Measurements from ENCODE around the gene ESRRB. TPM values are rescaled to one million over a fixed set of nuclear protein-coding genes. Genes with fewer than 3 reads are reported as not detected.

Gene ESRRB
- total RNA-seq, 4 donors from 2014 or later = 0.27 TPM; not detected in 3

DNA sequence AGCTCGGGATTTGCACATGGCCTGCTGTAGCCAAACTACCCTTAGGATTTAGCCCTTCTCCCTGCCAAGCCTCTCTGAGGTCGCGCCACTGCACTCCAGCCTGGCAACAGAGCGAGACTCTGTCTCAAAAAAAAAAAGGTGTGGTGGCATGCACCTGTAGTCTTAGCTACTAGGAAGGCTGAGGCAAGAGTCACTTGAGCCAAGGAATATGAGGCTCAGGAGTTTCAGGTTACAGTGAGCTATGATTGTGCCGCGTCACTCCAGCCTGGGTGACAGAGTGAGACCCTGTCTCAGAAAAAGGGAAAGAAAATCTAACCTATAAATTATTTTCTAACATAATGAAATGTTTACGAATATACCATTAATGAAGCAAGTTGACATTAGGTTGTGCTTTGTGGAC is 29.7 kb downstream of the ESRRB start:
- H3K4me1 ChIP-seq = no peaks in the 10 kb centered on the region
- 79% methylated on average over 6 to 7 of the region's 7 CpGs for WGBS, 2 donors (ENCODE audit: low coverage in 1 of 2)
- TF ChIP-seq POLR2AphosphoS5 (IDR thresholded peaks at IDR 0.05) (no peak), EP300 (IDR thresholded peaks at IDR 0.05; ENCODE audit: low read depth) (no peak), POLR2A (IDR thresholded peaks at IDR 0.05) (no peak), CTCF (IDR thresholded peaks at IDR 0.05) (no peak)

DNA sequence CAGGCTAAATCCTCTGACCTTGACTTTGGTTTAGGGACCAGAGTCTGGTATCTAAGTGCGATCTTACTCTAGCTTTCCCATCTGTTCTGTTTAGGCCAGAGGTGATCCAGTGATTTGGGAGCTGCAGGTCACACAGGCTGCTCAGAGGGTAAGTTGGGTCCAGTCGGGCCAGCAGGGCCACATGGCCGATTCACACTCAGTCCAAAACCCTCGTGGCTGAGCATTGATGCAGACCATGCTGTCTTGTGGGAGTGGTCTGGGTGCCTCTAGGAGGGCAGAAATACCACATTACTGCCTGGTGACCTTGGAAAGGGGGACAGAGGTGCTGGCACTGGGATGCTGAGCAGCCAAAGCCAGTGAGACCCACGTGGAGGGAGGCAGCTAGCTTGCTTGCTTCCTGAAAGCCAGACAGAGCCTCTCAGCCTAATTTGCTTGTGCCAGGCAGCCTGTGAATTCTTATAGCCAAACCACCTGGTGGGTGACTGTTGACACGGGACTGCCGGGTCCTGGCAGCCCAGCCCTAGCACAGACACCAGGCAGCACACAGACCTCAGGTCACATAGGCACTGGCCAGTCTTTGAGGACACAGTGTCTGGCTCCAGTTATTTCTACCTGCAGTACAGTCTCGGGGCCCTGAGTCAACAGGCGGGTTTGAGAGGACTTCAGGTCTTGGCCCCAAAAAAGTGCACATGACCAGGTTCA is 31.7 kb downstream of the ESRRB start:
- no peaks in the 10 kb centered on the region for H3K9me3 ChIP-seq
- in situ Hi-C loops (cut with MboI; ENCODE audit: low pct_ligation_motif_present in 1 of 4, low pct_unique_long_range_greater_than_20kb in 1 of 4, low sequenced_read_pairs in 3 of 4) (no loop called here), intact Hi-C loops (cut with DNase I; ENCODE audit: low total_unique reads) (no loop called here)
- no peaks in the 10 kb centered on the region for H3K36me3 ChIP-seq
- no peak overlapping the region for H3K4me3 ChIP-seq
- peaks cover 2% of the 10 kb centered on the region for H3K27me3 ChIP-seq
- DNase-seq = no peak
- no peaks in the 10 kb centered on the region for H3K4me1 ChIP-seq
- no peak for TF ChIP-seq EP300 (IDR thresholded peaks at IDR 0.05; ENCODE audit: low read depth)
- no peak for TF ChIP-seq CTCF (IDR thresholded peaks at IDR 0.05)
- no peak for TF ChIP-seq POLR2AphosphoS5 (IDR thresholded peaks at IDR 0.05)
- no peak for TF ChIP-seq POLR2A (IDR thresholded peaks at IDR 0.05)
- no peak overlapping the region for H3K27ac ChIP-seq
- WGBS, 2 donors (ENCODE audit: low coverage in 1 of 2) = 63 to 100% methylated on average over 2 to 9 of the region's 9 CpGs

More for the DNA sequence above, 29.7 kb downstream of the ESRRB start:
- no peaks in the 10 kb centered on the region for H3K27me3 ChIP-seq
- H3K9me3 ChIP-seq = no peaks in the 10 kb centered on the region
- H3K4me3 ChIP-seq = no peak overlapping the region
- intact Hi-C loops (cut with DNase I; ENCODE audit: low total_unique reads) = no loop called here
- H3K27ac ChIP-seq = no peak overlapping the region
- no peaks in the 10 kb centered on the region for H3K36me3 ChIP-seq
- no peak for DNase-seq
- in situ Hi-C loops (cut with MboI; ENCODE audit: low pct_ligation_motif_present in 1 of 4, low pct_unique_long_range_greater_than_20kb in 1 of 4, low sequenced_read_pairs in 3 of 4) = no loop called here

DNA sequence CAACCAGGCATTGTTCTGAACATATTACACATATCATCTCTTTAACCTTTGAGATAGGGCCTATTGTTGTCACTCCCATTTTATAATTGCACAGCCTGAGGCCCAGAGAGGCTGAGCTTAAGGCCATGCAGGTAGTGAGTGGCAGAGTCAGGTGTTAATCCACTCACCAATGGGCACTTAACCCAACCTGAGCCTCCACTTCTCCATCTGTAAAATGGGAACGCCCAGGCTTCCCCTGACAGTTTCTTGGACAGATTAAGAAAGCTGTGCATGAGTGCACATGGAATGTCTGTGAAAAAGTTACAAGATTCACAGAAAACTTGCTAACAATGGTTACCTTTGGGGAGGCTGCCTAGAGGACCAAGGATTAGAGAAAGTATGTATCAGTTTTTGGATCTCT is 32.9 kb downstream of the ESRRB start:
- WGBS, 2 donors (ENCODE audit: low coverage in 1 of 2) = 86% methylated on average over 1 of the region's 1 CpG; no CpG with 5 or more reads in 1 of the 2 donors
- Histone ChIP-seq H3K4me3 (no peak overlapping the region), H3K27ac (no peak overlapping the region), H3K9me3 (no peaks in the 10 kb centered on the region), H3K4me1 (no peaks in the 10 kb centered on the region), H3K27me3 (peaks cover 12% of the 10 kb centered on the region), H3K36me3 (no peaks in the 10 kb centered on the region)
- DNase-seq = no peak
- intact Hi-C loops (cut with DNase I; ENCODE audit: low total_unique reads) (no loop called here), in situ Hi-C loops (cut with MboI; ENCODE audit: low pct_ligation_motif_present in 1 of 4, low pct_unique_long_range_greater_than_20kb in 1 of 4, low sequenced_read_pairs in 3 of 4) (no loop called here)
- TF ChIP-seq POLR2A (IDR thresholded peaks at IDR 0.05) (no peak), CTCF (IDR thresholded peaks at IDR 0.05) (no peak), EP300 (IDR thresholded peaks at IDR 0.05; ENCODE audit: low read depth) (no peak)

DNA sequence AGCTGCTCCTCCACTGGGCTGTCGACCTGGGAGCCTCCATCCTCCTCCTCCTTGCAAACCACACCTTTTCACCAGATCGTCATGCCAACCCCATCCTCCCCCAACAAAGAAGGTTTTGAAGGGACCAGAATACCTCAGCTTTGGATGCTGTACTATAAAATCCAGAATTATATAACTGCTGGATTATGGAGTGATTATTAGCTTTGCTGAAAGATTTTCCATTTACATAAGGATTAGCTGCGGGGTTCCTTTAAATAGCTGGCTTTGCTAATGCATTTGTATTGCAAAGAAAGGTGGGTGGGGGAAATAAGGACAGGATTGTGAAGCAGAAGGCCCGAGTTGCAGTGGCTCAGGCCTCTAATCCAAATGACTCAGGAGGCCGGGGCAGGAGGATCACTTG is 36.6 kb downstream of the ESRRB start:
- Histone ChIP-seq H3K36me3 (no peaks in the 10 kb centered on the region), H3K27me3 (peaks cover 25% of the 10 kb centered on the region), H3K27ac (no peak overlapping the region), H3K9me3 (no peaks in the 10 kb centered on the region), H3K4me3 (no peak overlapping the region), H3K4me1 (no peaks in the 10 kb centered on the region)
- WGBS, 2 donors (ENCODE audit: low coverage in 1 of 2) = 31 to 37% methylated on average over 3 to 5 of the region's 5 CpGs
- intact Hi-C loops (cut with DNase I; ENCODE audit: low total_unique reads) = no loop called here
- in situ Hi-C loops (cut with MboI; ENCODE audit: low pct_ligation_motif_present in 1 of 4, low pct_unique_long_range_greater_than_20kb in 1 of 4, low sequenced_read_pairs in 3 of 4) = no loop called here
- no peak for DNase-seq
- TF ChIP-seq POLR2AphosphoS5 (IDR thresholded peaks at IDR 0.05) (no peak), POLR2A (IDR thresholded peaks at IDR 0.05) (no peak), CTCF (IDR thresholded peaks at IDR 0.05) (no peak), EP300 (IDR thresholded peaks at IDR 0.05; ENCODE audit: low read depth) (no peak)

Data from transverse colon (tissue), 4 donors.